Smooth muscle cell (in vitro differentiated cells): ENCODE data around the gene LRRC8E. TPM values are rescaled to one million over a fixed set of nuclear protein-coding genes. Genes with fewer than 3 reads are reported as not detected.
A peak's percentile ranks its signal among the peaks of the same experiment; 100 is the strongest.

ENCODE experiments used
- DNase-seq: peaks from one replicate; lab custom pipeline; 2025; ENCODE audit not compliant: unreplicated experiment; lab: John Stamatoyannopoulos, UW
- H2AFZ ChIP-seq: fragments of 200-600 bp; sonication (generic); 2 replicates; pipeline ENCODE4 v1.6.0; 2016; ENCODE audit warnings: antibody characterized with exemption, low read depth, mild to moderate bottlenecking
- H3F3A ChIP-seq: fragments of 200-600 bp; sonication (generic); 2 replicates; pipeline ENCODE4 v1.6.0; 2017; ENCODE audit warnings: antibody characterized with exemption, low read depth
- H3K27ac ChIP-seq: fragments of 200-600 bp; sonication (generic); 2 replicates; pipeline ENCODE4 v1.5.1; 2016; ENCODE audit warnings: low read depth, mild to moderate bottlenecking
- H3K27me3 ChIP-seq: fragments of 200-600 bp; sonication (generic); 2 replicates; pipeline ENCODE4 v1.6.1; 2016; ENCODE audit warnings: low read depth, mild to moderate bottlenecking
- H3K36me3 ChIP-seq: fragments of 200-600 bp; sonication (generic); 2 replicates; pipeline ENCODE4 v1.5.1; 2016; ENCODE audit warnings: low read depth
- H3K4me1 ChIP-seq: fragments of 200-600 bp; sonication (generic); 2 replicates; pipeline ENCODE4 v1.5.1; 2016; ENCODE audit warnings: low read depth
- H3K4me2 ChIP-seq: fragments of 200-600 bp; sonication (generic); 2 replicates; pipeline ENCODE4 v1.6.0; 2016; ENCODE audit warnings: mild to moderate bottlenecking
- H3K4me3 ChIP-seq: fragments of 200-600 bp; sonication (generic); 2 replicates; pipeline ENCODE4 v1.5.1; 2016; ENCODE audit warnings: mild to moderate bottlenecking
- H3K79me2 ChIP-seq: fragments of 200-600 bp; sonication (generic); 2 replicates; pipeline ENCODE4 v1.6.0; 2016; ENCODE audit warnings: low read depth, mild to moderate bottlenecking
- H3K9ac ChIP-seq: fragments of 200-600 bp; sonication (generic); 2 replicates; pipeline ENCODE4 v1.6.0; 2016; ENCODE audit warnings: low read depth
- H3K9me3 ChIP-seq: fragments of 200-600 bp; sonication (generic); replicated peaks from 2 replicates; pipeline ENCODE4 v1.5.1; 2016; ENCODE audit warnings: low read depth
- H4K20me1 ChIP-seq: fragments of 200-600 bp; sonication (generic); 2 replicates; pipeline ENCODE4 v1.6.0; 2016; ENCODE audit warnings: low read depth
- WGBS: methylation state at CpG from one replicate; pipeline ENCODE4 v1.1.7; 2016; ENCODE audit warnings: low lambda C conversion rate; 5-methylcytosine and 5-hydroxymethylcytosine counted together
- polyA plus RNA-seq: library from polyadenylated mRNA; unstranded; fragments of >200 nt; fragmentation: Nextera tagmentation; extraction: Ambion mirVana; gene quantifications from 2 replicates; pipeline ENCODE4 v1.2.1, GENCODE V29; 2016
- total RNA-seq: library from RNA; depleted of rRNA; stranded (reverse); fragments of >200 nt; gene quantifications from 2 replicates; pipeline ENCODE4 v1.2.3, GENCODE V29; 2014
- TF ChIP-seq, protein P1 (sequence below): fragments of 200-600 bp; sonication (generic); IDR thresholded peaks from 2 replicates; pipeline ENCODE4 v1.5.1; 2017; ENCODE audit warnings: borderline replicate concordance, mild to moderate bottlenecking, antibody characterized with exemption; ENCODE audit not compliant: insufficient read depth, poor library complexity, severe bottlenecking

Gene LRRC8E
- total and polyA plus RNA-seq, 2 experiments from 2014 or later = 7.4 to 7.8 TPM

DNA sequence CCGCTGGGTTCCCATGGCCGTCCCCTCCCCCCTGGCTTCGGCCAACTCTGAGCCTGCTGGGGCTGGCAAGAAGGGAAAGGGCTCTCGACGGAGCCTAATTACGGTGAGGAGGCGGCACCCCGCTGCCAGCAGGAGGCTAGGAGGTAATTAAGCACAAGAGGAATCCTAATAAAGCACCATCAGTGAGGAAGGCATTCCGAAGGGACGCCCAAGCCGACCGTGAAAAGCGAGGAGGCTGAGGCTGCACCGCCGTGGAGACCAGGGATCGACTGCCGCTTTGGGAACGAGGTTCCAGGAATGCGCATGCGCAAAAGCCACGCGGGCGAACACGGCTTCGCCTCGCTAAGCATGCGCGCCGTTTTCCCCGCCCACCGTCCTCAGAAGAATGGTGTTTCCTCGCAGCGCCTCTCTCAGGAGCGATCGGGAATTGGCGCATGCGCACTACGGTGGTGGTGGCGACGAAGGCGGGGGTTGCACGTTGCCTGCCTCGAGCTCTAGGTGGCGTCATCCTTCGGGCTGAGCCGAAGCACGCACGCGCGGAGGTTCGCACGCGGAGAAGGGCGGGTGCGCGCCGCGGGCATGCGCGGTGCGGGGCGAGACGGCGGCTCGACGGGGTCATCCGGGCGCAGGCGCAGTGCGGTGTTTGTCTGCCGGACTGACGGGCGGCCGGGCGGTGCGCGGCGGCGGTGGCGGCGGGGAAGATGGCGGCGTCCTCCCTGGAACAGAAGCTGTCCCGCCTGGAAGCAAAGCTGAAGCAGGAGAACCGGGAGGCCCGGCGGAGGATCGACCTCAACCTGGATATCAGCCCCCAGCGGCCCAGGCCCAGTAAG, 15.1 kb downstream of the LRRC8E start, which contains the start of gene MAP2K7:
Gene MAP2K7 (plus strand): TSS at position 634 of the 830 bp plus-strand sequence. CDS start 68 bp downstream, at position 702.
- WGBS = under 1% methylated on average over 67 of the region's 89 CpGs
- H3K9me3 ChIP-seq = no peaks in the 10 kb centered on the region
- H3K4me3 ChIP-seq = peak within 1 kb of the TSS; percentile 86
- H3K27me3 ChIP-seq = no peaks in the 10 kb centered on the region
- H3K79me2 ChIP-seq = peaks cover 43% of the 10 kb centered on the region
- peak; percentile 100 for DNase-seq
- H3K9ac ChIP-seq = peak within 1 kb of the TSS; percentile 90
- H3K27ac ChIP-seq = peak within 1 kb of the TSS; percentile 66
- TF ChIP-seq, protein P1, sequence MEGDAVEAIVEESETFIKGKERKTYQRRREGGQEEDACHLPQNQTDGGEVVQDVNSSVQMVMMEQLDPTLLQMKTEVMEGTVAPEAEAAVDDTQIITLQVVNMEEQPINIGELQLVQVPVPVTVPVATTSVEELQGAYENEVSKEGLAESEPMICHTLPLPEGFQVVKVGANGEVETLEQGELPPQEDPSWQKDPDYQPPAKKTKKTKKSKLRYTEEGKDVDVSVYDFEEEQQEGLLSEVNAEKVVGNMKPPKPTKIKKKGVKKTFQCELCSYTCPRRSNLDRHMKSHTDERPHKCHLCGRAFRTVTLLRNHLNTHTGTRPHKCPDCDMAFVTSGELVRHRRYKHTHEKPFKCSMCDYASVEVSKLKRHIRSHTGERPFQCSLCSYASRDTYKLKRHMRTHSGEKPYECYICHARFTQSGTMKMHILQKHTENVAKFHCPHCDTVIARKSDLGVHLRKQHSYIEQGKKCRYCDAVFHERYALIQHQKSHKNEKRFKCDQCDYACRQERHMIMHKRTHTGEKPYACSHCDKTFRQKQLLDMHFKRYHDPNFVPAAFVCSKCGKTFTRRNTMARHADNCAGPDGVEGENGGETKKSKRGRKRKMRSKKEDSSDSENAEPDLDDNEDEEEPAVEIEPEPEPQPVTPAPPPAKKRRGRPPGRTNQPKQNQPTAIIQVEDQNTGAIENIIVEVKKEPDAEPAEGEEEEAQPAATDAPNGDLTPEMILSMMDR = peak; percentile 17
- H2AFZ ChIP-seq = peak within 1 kb of the TSS; percentile 24
- H4K20me1 ChIP-seq = peaks cover 44% of the 10 kb centered on the region
- no peaks in the 10 kb centered on the region for H3K36me3 ChIP-seq
- peaks cover 14% of the 10 kb centered on the region for H3K4me1 ChIP-seq
- no peaks in the 10 kb centered on the region for H3F3A ChIP-seq
- peak within 1 kb of the TSS; percentile 99 for H3K4me2 ChIP-seq

DNA sequence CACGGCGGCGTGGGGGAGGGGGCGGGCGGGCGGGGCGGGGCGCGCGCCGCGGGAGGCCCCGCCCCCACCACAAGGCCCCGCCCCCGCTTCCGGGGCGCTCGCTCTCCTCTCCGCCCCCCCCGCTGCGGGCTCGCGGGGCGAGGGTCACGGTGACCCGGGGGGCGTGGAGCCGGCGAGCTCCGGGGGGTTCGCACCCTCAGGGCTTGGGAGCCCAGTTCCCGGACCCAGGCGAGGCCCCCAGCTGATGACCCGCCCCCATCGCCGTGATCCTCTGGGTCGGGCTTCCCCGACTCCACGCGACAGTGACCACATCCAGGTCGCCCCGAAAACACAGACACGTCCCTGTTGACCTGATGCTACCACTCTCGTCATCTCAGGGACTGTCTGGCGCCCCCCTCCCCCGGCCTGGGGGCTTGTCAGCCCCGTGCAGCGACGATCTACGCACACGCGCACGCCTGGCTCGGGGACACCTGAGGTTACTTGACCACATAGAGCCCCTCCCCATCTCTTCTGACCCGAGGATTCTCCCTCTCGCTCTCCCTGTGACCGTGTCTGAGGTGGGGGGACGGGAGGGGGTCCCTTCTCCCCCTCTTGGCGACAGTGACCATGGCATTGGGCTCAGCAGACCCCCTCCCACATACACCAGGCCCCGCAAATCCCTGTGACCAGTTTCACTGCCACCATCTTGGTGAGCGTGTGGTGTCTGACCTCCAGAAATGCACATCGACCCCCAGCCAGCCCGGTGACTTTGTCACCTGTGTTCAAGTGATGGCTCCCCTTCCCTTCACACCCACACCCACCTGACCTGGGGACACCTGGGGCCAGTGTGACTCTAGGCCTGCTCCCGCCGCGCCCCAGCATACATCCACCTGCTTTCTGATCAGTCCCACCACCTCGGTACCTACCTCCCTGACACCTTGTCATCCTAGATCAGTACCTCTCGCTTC, 16.0 kb downstream of the LRRC8E start:
- Histone ChIP-seq H3K4me1 (peaks cover 14% of the 10 kb centered on the region), H3K4me2 (peak overlapping the region; percentile 99), H3K79me2 (peaks cover 43% of the 10 kb centered on the region), H3K27ac (peak overlapping the region; percentile 33), H3K36me3 (no peaks in the 10 kb centered on the region), H3F3A (no peaks in the 10 kb centered on the region), H2AFZ (no peak overlapping the region), H4K20me1 (peaks cover 53% of the 10 kb centered on the region), H3K27me3 (no peaks in the 10 kb centered on the region), H3K4me3 (peak overlapping the region; percentile 86), H3K9me3 (no peaks in the 10 kb centered on the region), H3K9ac (peak overlapping the region; percentile 90)
- TF ChIP-seq, protein P1 = no peak
- WGBS = 33% methylated on average over 27 of the region's 68 CpGs
- DNase-seq = peak; percentile 74

DNA sequence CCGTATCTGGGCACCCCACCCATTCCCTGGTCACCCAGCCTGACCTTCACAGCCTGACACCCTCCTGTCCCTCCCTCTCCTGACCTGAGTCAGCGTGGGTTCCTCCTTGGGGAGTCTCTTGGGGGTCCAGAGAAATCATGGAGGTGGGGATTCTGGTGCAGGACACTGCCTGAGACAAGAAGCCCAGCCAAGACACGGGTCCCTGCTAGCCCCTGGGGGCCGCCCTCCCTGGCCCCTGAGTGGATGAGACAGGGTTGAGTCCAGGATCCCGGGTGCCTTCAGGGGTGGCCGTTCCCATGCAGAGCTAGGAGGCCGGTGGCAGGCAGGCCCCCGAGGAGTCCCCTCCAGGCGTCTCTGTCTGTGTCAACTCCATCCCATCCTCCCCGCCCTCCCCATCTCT, 17.0 kb downstream of the LRRC8E start:
- Histone ChIP-seq H3K9ac (no peak overlapping the region), H3K79me2 (peaks cover 43% of the 10 kb centered on the region), H3K9me3 (no peaks in the 10 kb centered on the region), H2AFZ (no peak overlapping the region), H3K4me3 (no peak overlapping the region), H3K4me1 (peaks cover 14% of the 10 kb centered on the region), H4K20me1 (peaks cover 62% of the 10 kb centered on the region), H3K4me2 (peak overlapping the region; percentile 99), H3K27ac (no peak overlapping the region), H3F3A (no peaks in the 10 kb centered on the region), H3K36me3 (no peaks in the 10 kb centered on the region), H3K27me3 (no peaks in the 10 kb centered on the region)
- no peak for DNase-seq
- TF ChIP-seq, protein P1 = no peak
- WGBS = 93% methylated on average over 10 of the region's 10 CpGs
